CD4-positive, alpha-beta memory T cell (primary cell): ENCODE results near the gene ZNF19. TPM values are rescaled to one million over a fixed set of nuclear protein-coding genes. Genes with fewer than 3 reads are reported as not detected.
A peak's percentile ranks its signal among the peaks of the same experiment; 100 is the strongest.
"Not testable (repeated sequence)": the region's sequence is repeated elsewhere in the genome, so short reads cannot be mapped to it uniquely, and the experiment has no call there.

Experiments
- CTCF ChIA-PET: fragments of 350-600 bp; sonication (Branson Sonifier 250); formaldehyde crosslinking; loops from one replicate; lab custom pipeline; 2021; ENCODE audit warnings: inconsistent platforms; ENCODE audit not compliant: partially characterized antibody; lab: Charles Lee
- POLR2A ChIA-PET: fragments of 350-600 bp; sonication (Branson Sonifier 250); formaldehyde crosslinking; loops from one replicate; lab custom pipeline; 2021; ENCODE audit not compliant: partially characterized antibody; lab: Charles Lee
- DNase-seq, 5 donors: peaks; one replicate each; pipeline versions ENCODE4 v3.0.0 to v3.0.0-alpha.2; 2020 to 2022; ENCODE audit warnings: mixed read lengths in 1 of 5
- H3K27ac ChIP-seq: one replicate; pipeline ENCODE4 v1.7.0; 2013; ENCODE audit warnings: low read depth, low read length
- H3K27me3 ChIP-seq: 2 replicates; pipeline ENCODE4 v1.7.0; 2013; ENCODE audit warnings: mild to moderate bottlenecking, low read length, moderate library complexity; ENCODE audit not compliant: insufficient read depth
- H3K36me3 ChIP-seq: 2 replicates; pipeline ENCODE4 v1.7.0; 2013; ENCODE audit warnings: mild to moderate bottlenecking, low read length, moderate library complexity; ENCODE audit not compliant: insufficient read depth
- H3K4me1 ChIP-seq: 2 replicates; pipeline ENCODE4 v1.7.0; 2013; ENCODE audit warnings: mild to moderate bottlenecking, low read length, moderate library complexity; ENCODE audit not compliant: insufficient read depth
- H3K4me3 ChIP-seq, 2 donors: one replicate each; pipeline ENCODE4 v1.7.0; 2013; ENCODE audit warnings: low read length in 2 of 2, mild to moderate bottlenecking in 1 of 2
- H3K9me3 ChIP-seq, 2 donors: one replicate each; pipeline ENCODE4 v1.7.0; 2013; ENCODE audit warnings: low read length in 2 of 2, control low read depth in 1 of 2; ENCODE audit not compliant: control insufficient read depth in 1 of 2
- H3K27ac Mint-ChIP-seq, 7 donors: one replicate each; pipeline ENCODE4 v1.8.0; 2020 to 2021; ENCODE audit warnings: mixed read lengths in 7 of 7, mild to moderate bottlenecking in 6 of 7, inconsistent platforms in 3 of 7, moderate library complexity in 3 of 7
- H3K27me3 Mint-ChIP-seq, 2 donors: one replicate each; pipeline ENCODE4 v1.8.0; 2020 to 2021; ENCODE audit warnings: mixed read lengths in 2 of 2
- H3K36me3 Mint-ChIP-seq, 2 donors: one replicate each; pipeline ENCODE4 v1.8.0; 2020 to 2021; ENCODE audit warnings: mixed read lengths in 2 of 2, inconsistent platforms in 1 of 2, mild to moderate bottlenecking in 1 of 2
- H3K4me1 Mint-ChIP-seq, 4 donors: one replicate each; pipeline ENCODE4 v1.8.0; 2020 to 2021; ENCODE audit warnings: mixed read lengths in 4 of 4, mild to moderate bottlenecking in 1 of 4
- H3K4me3 Mint-ChIP-seq, 8 donors: one replicate each; pipeline ENCODE4 v1.8.0; 2020 to 2021; ENCODE audit warnings: mixed read lengths in 8 of 8, mild to moderate bottlenecking in 7 of 8, moderate library complexity in 6 of 8, inconsistent platforms in 3 of 8
- H3K9me3 Mint-ChIP-seq, 8 donors: one replicate each; pipeline ENCODE4 v1.8.0; 2020 to 2021; ENCODE audit warnings: mixed read lengths in 8 of 8, mild to moderate bottlenecking in 5 of 8, inconsistent platforms in 3 of 8, moderate library complexity in 1 of 8
- intact Hi-C: fragments of 100-400 bp; cut with micrococcal nuclease; formaldehyde crosslinking; loops from one replicate; pipeline ENCODE4 v1.15.1; 2023
- polyA plus RNA-seq, 2 donors: library from polyadenylated mRNA; unstranded; fragments of 300-500 nt; fragmentation: Illumina TruSeq; gene quantifications; one replicate each; pipeline ENCODE4 v1.2.3, GENCODE V29; 2021
- total RNA-seq, 2 experiments: library from RNA; stranded (reverse); gene quantifications; one replicate each; pipeline ENCODE4 v1.2.3, GENCODE V29; 2021

ZNF19 gene
- total and polyA plus RNA-seq, 4 experiments from 2014 or later = 1.00 to 9.3 (median 4.9) TPM

DNA sequence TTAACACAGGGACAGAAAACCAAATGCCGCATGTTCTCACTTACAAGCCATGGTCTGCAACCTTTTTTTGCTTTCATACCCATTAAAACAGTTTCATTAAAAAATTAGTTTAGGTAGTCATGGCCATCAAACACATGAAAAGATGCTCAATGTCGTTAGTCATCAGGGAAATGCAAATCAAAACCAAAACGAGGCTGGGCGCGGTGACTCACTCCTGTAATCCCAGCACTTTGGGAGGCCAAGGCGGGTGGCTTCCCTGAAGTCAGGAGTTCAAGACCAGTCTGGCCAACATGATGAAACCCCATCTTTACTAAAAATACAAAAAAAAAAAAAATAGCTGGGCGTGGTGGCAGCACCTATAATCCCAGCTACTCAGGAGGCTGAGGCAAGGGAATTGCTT, 14.9 kb upstream of the ZNF19 start:
- H3K9me3 Mint-ChIP-seq, H3K27me3 ChIP-seq, CTCF ChIA-PET, H3K4me1 Mint-ChIP-seq, H3K4me3 Mint-ChIP-seq, DNase-seq, H3K27ac ChIP-seq, H3K36me3 Mint-ChIP-seq, POLR2A ChIA-PET, H3K4me3 ChIP-seq, intact Hi-C loops, H3K4me1 ChIP-seq, H3K9me3 ChIP-seq, H3K27ac Mint-ChIP-seq, H3K36me3 ChIP-seq: not testable (repeated sequence)
- H3K27me3 Mint-ChIP-seq = peaks cover 8 to 10% of the 10 kb centered on the region in 2 donors

GRCh38 chr16:71501547-71501946, 12.4 kb upstream of the ZNF19 start:
- no peaks in the 10 kb centered on the region for H3K27me3 ChIP-seq
- H3K4me1 Mint-ChIP-seq = no peaks in the 10 kb centered on the region
- H3K9me3 Mint-ChIP-seq = no peaks in the 10 kb centered on the region
- H3K36me3 Mint-ChIP-seq = no peaks in the 10 kb centered on the region
- no peak overlapping the region for H3K27ac Mint-ChIP-seq
- no peak overlapping the region for H3K4me3 ChIP-seq
- intact Hi-C loops = no loop called here
- no peaks in the 10 kb centered on the region for H3K36me3 ChIP-seq
- H3K27ac ChIP-seq = no peak overlapping the region
- ChIA-PET CTCF (interaction anchor here (1.0 to 7.0 kb wide), 3 partner anchors 12 to 109 kb away, joined by 6 to 183 read pairs (median 17); partner anchors contain the start of gene ZNF19), POLR2A (no interaction called here)
- no peak for DNase-seq
- H3K4me1 ChIP-seq = no peaks in the 10 kb centered on the region
- no peaks in the 10 kb centered on the region for H3K9me3 ChIP-seq
- peaks cover 8 to 11% of the 10 kb centered on the region in 2 donors for H3K27me3 Mint-ChIP-seq
- no peak overlapping the region for H3K4me3 Mint-ChIP-seq

GRCh38 chr16:71500964-71501363, 11.8 kb upstream of the ZNF19 start:
- H3K4me3 Mint-ChIP-seq = no peak overlapping the region
- H3K27me3 Mint-ChIP-seq = peaks cover 8 to 11% of the 10 kb centered on the region in 2 donors
- Histone ChIP-seq H3K27ac (no peak overlapping the region), H3K27me3 (no peaks in the 10 kb centered on the region), H3K4me1 (no peaks in the 10 kb centered on the region), H3K4me3 (no peak overlapping the region), H3K36me3 (no peaks in the 10 kb centered on the region), H3K9me3 (no peaks in the 10 kb centered on the region)
- ChIA-PET CTCF (interaction anchor here (1.0 to 7.0 kb wide), 7 partner anchors 11 to 110 kb away, joined by 4 to 183 read pairs (median 6); partner anchors contain the start of gene ZNF19), POLR2A (no interaction called here)
- H3K4me1 Mint-ChIP-seq = no peaks in the 10 kb centered on the region
- intact Hi-C loops = no loop called here
- H3K27ac Mint-ChIP-seq = no peak overlapping the region
- no peaks in the 10 kb centered on the region for H3K9me3 Mint-ChIP-seq
- DNase-seq = no peak
- no peaks in the 10 kb centered on the region for H3K36me3 Mint-ChIP-seq

GRCh38 chr16:71499775-71500364, 10.7 kb upstream of the ZNF19 start:
- Histone ChIP-seq H3K9me3 (no peaks in the 10 kb centered on the region), H3K27ac (no peak overlapping the region), H3K36me3 (no peaks in the 10 kb centered on the region), H3K4me3 (no peak overlapping the region), H3K4me1 (no peaks in the 10 kb centered on the region), H3K27me3 (no peaks in the 10 kb centered on the region)
- no peak overlapping the region for H3K27ac Mint-ChIP-seq
- peak; percentile 50 to 64 (median 56) for DNase-seq
- no peaks in the 10 kb centered on the region for H3K4me1 Mint-ChIP-seq
- POLR2A ChIA-PET = interaction anchor here (0.6 to 1.2 kb wide), 2 partner anchors 87 to 234 kb away, joined by 3 read pairs; no protein-coding TSS in a partner anchor
- CTCF ChIA-PET = interaction anchor here (0.6 to 7.0 kb wide), 23 partner anchors 11 to 729 kb away, joined by 3 to 183 read pairs (median 3); partner anchors contain the start of genes ZNF19 and ZNF23
- H3K4me3 Mint-ChIP-seq = no peak overlapping the region
- peaks cover 7 to 11% of the 10 kb centered on the region in 2 donors for H3K27me3 Mint-ChIP-seq
- intact Hi-C loops = loop anchor here (1.0 to 5.0 kb wide), 3 partner anchors 38 to 88 kb away; partner anchors contain the start of gene ZNF23
- H3K9me3 Mint-ChIP-seq = no peaks in the 10 kb centered on the region
- H3K36me3 Mint-ChIP-seq = no peaks in the 10 kb centered on the region

DNA sequence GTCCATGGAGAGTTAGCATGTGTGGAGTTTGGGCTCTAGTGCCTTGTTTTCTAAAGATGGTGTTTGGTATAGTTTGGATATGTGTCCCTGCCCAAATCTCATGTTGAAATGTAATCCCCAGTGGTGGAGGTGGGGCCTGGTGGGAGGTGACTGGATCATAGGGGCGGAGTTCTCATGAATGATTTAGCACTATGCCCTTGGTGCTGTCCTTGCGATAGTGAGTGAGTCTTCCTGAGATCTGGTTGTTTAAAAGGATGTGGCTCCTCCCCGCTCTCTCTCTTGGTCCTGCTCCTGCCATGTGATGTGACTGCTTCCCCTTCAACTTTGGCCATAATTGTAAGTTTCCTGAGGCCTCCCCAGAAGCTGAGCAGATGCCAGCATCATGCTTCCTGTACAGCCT, 8.9 kb upstream of the ZNF19 start:
- Histone ChIP-seq H3K27me3 (no peaks in the 10 kb centered on the region), H3K27ac (no peak overlapping the region), H3K4me3 (no peak overlapping the region), H3K9me3 (no peaks in the 10 kb centered on the region), H3K4me1 (no peaks in the 10 kb centered on the region), H3K36me3 (no peaks in the 10 kb centered on the region)
- Mint-ChIP-seq H3K9me3 (no peaks in the 10 kb centered on the region), H3K4me3 (no peak overlapping the region), H3K27ac (no peak overlapping the region), H3K4me1 (no peaks in the 10 kb centered on the region), H3K27me3 (peaks cover 7% of the 10 kb centered on the region in 2 donors), H3K36me3 (no peaks in the 10 kb centered on the region)
- ChIA-PET POLR2A (no interaction called here), CTCF (interaction anchor here (1.0 to 7.0 kb wide), 8 partner anchors 9 to 94 kb away, joined by 3 to 183 read pairs (median 6); partner anchors contain the start of gene ZNF19)
- intact Hi-C loops = loop anchor here (5.0 kb wide), 2 partner anchors 36 to 51 kb away; partner anchors contain the start of gene ZNF23
- DNase-seq = no peak

- Mint-ChIP-seq H3K4me3 (no peak overlapping the region), H3K27me3 (peaks cover 0 to 4% of the 10 kb centered on the region in 2 donors), H3K36me3 (no peaks in the 10 kb centered on the region), H3K9me3 (no peaks in the 10 kb centered on the region), H3K27ac (no peak overlapping the region), H3K4me1 (no peaks in the 10 kb centered on the region)
- no peaks in the 10 kb centered on the region for H3K36me3 ChIP-seq
- H3K4me1 ChIP-seq = no peaks in the 10 kb centered on the region
- POLR2A ChIA-PET = no interaction called here
- H3K9me3 ChIP-seq = no peaks in the 10 kb centered on the region
- intact Hi-C loops = no loop called here
- no peak for DNase-seq
- CTCF ChIA-PET = no interaction called here
- no peak overlapping the region for H3K4me3 ChIP-seq
- no peak overlapping the region for H3K27ac ChIP-seq
- H3K27me3 ChIP-seq = no peaks in the 10 kb centered on the region
These were observed 4.1 kb upstream of the ZNF19 start for GRCh38 chr16:71493213-71493612.

DNA sequence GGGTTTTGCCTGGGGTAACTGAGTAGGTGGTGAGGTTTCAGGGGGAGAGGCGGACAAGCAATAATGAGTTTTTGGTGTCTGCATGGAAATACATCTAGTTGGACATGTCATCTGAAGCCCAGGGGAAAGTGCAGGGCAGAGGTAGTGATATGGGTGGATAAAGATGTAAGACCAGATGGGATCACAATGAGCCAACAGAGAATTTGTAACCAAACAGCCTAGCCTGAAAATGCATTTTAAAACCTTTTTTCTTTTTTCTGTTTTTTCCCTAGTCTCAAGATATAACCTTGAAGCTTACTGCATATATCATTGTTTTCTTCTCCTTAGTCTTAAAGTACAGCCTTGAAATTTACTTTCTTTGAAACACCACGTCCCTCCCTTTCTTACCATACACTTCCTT, 3.7 kb upstream of the ZNF19 start:
- Histone ChIP-seq H3K27me3 (no peaks in the 10 kb centered on the region), H3K4me3 (no peak overlapping the region), H3K4me1 (no peaks in the 10 kb centered on the region), H3K36me3 (no peaks in the 10 kb centered on the region), H3K27ac (no peak overlapping the region), H3K9me3 (no peaks in the 10 kb centered on the region)
- Mint-ChIP-seq H3K4me1 (no peaks in the 10 kb centered on the region), H3K4me3 (no peak overlapping the region), H3K27ac (no peak overlapping the region), H3K36me3 (no peaks in the 10 kb centered on the region), H3K27me3 (peaks cover 0 to 4% of the 10 kb centered on the region in 2 donors), H3K9me3 (no peaks in the 10 kb centered on the region)
- intact Hi-C loops = no loop called here
- ChIA-PET POLR2A (no interaction called here), CTCF (no interaction called here)
- DNase-seq = no peak
